Liver (tissue), 9 donors: ENCODE measurements around the gene IQSEC1. TPM values are rescaled to one million over a fixed set of nuclear protein-coding genes. Genes with fewer than 3 reads are reported as not detected.
A peak's percentile ranks its signal among the peaks of the same experiment; 100 is the strongest.

Source experiments
- DNase-seq: peaks from one replicate; pipeline ENCODE4 v3.0.0-alpha.2; 2017; ENCODE audit warnings: low spot score
- H3K27ac ChIP-seq, 2 donors: one replicate each; pipeline ENCODE4 v1.7.0; 2013; ENCODE audit warnings: inconsistent platforms in 2 of 2, low read length in 2 of 2, control low read depth in 1 of 2, low read depth in 1 of 2, mild to moderate bottlenecking in 1 of 2
- H3K27me3 ChIP-seq, 4 donors: one replicate each; pipeline versions ENCODE4 v1.6.1 to v1.7.0; 2013; ENCODE audit warnings: low read length in 3 of 4, inconsistent platforms in 1 of 4, mild to moderate bottlenecking in 1 of 4, moderate library complexity in 1 of 4; ENCODE audit not compliant: control insufficient read depth in 4 of 4, insufficient read depth in 4 of 4
- H3K36me3 ChIP-seq, 4 donors: one replicate each; pipeline versions ENCODE4 v1.6.1 to v1.7.0; 2013; ENCODE audit warnings: low read length in 3 of 4, mild to moderate bottlenecking in 3 of 4, low read depth in 1 of 4, moderate library complexity in 1 of 4; ENCODE audit not compliant: control insufficient read depth in 4 of 4, insufficient read depth in 3 of 4
- H3K4me1 ChIP-seq, 4 donors: one replicate each; pipeline versions ENCODE4 v1.6.1 to v1.7.0; 2013; ENCODE audit warnings: low read length in 3 of 4, mild to moderate bottlenecking in 3 of 4, moderate library complexity in 1 of 4; ENCODE audit not compliant: control insufficient read depth in 4 of 4, insufficient read depth in 4 of 4
- H3K4me3 ChIP-seq, 3 donors: one replicate each; pipeline versions ENCODE4 v1.6.1 to v1.7.0; 2013; ENCODE audit warnings: low read length in 3 of 3, control low read depth in 1 of 3, low read depth in 1 of 3, mild to moderate bottlenecking in 1 of 3
- H3K9ac ChIP-seq, 2 donors: one replicate each; pipeline ENCODE4 v1.7.0; 2013; ENCODE audit warnings: low read length in 2 of 2, mild to moderate bottlenecking in 2 of 2, moderate library complexity in 2 of 2, control low read depth in 1 of 2, low read depth in 1 of 2
- H3K9me3 ChIP-seq, 4 donors: one replicate each; pipeline versions ENCODE4 v1.6.1 to v1.7.0; 2013; ENCODE audit warnings: low read length in 3 of 4; ENCODE audit not compliant: control insufficient read depth in 4 of 4
- ATF3 ChIP-seq: IDR thresholded peaks from 2 replicates; pipeline ENCODE4 v1.6.1; 2016; ENCODE audit warnings: antibody characterized with exemption
- CTCF ChIP-seq: fragments of 150-350 bp; IDR thresholded peaks from 2 replicates; pipeline ENCODE4 v1.5.1; 2017; ENCODE audit warnings: improper control_type of control experiment, low read depth, low read length; ENCODE audit not compliant: missing input control
- EGR1 ChIP-seq, 2 donors: IDR thresholded peaks; 2 replicates each; pipeline ENCODE4 v1.6.1; 2016 to 2018; ENCODE audit warnings: antibody characterized with exemption in 2 of 2, low read depth in 2 of 2
- FOXA1 ChIP-seq: IDR thresholded peaks from 2 replicates; pipeline ENCODE4 v1.6.1; 2016; ENCODE audit warnings: antibody characterized with exemption
- FOXA2 ChIP-seq: IDR thresholded peaks from 2 replicates; pipeline ENCODE4 v1.6.1; 2016; ENCODE audit warnings: antibody characterized with exemption
- GABPA ChIP-seq, 2 donors: IDR thresholded peaks in 1 of 2; conservative IDR thresholded peaks in 1 of 2; 2 replicates each; pipeline ENCODE4 v1.6.1; 2016; ENCODE audit warnings: antibody characterized with exemption in 2 of 2, mild to moderate bottlenecking in 1 of 2, moderate library complexity in 1 of 2
- HNF4A ChIP-seq, 2 donors: conservative IDR thresholded peaks; 2 replicates each; pipeline ENCODE4 v1.6.1; 2016; ENCODE audit warnings: antibody characterized with exemption in 2 of 2, mild to moderate bottlenecking in 2 of 2
- HNF4G ChIP-seq: IDR thresholded peaks from 2 replicates; pipeline ENCODE4 v1.6.1; 2016; ENCODE audit warnings: antibody characterized with exemption
- JUND ChIP-seq, 2 donors: IDR thresholded peaks; 2 replicates each; pipeline ENCODE4 v1.6.1; 2016; ENCODE audit warnings: antibody characterized with exemption in 2 of 2
- MAX ChIP-seq: IDR thresholded peaks from 2 replicates; pipeline ENCODE4 v1.6.1; 2016; ENCODE audit warnings: antibody characterized with exemption
- NR2F2 ChIP-seq: IDR thresholded peaks from 2 replicates; pipeline ENCODE4 v1.6.1; 2016; ENCODE audit warnings: antibody characterized with exemption
- RAD21 ChIP-seq, 2 donors: IDR thresholded peaks; 2 replicates each; pipeline ENCODE4 v1.6.1; 2016; ENCODE audit warnings: antibody characterized with exemption in 2 of 2, mild to moderate bottlenecking in 2 of 2
- REST ChIP-seq: IDR thresholded peaks from 2 replicates; pipeline ENCODE4 v1.6.1; 2016; ENCODE audit warnings: antibody characterized with exemption, mild to moderate bottlenecking
- RXRA ChIP-seq, 2 donors: IDR thresholded peaks; 2 replicates each; pipeline ENCODE4 v1.6.1; 2017 to 2018; ENCODE audit warnings: antibody characterized with exemption in 2 of 2, mild to moderate bottlenecking in 1 of 2
- SP1 ChIP-seq: IDR thresholded peaks from 2 replicates; pipeline ENCODE4 v1.6.1; 2018; ENCODE audit warnings: antibody characterized with exemption, mild to moderate bottlenecking
- TAF1 ChIP-seq: conservative IDR thresholded peaks from 2 replicates; pipeline ENCODE4 v1.6.1; 2016; ENCODE audit warnings: antibody characterized with exemption, mild to moderate bottlenecking
- YY1 ChIP-seq: IDR thresholded peaks from 2 replicates; pipeline ENCODE4 v1.6.1; 2016; ENCODE audit warnings: antibody characterized with exemption, mild to moderate bottlenecking
- ZBTB33 ChIP-seq: IDR thresholded peaks from 2 replicates; pipeline ENCODE4 v1.6.1; 2016; ENCODE audit warnings: antibody characterized with exemption
- WGBS: extraction: QIAGEN DNeasy Blood & Tissue Kit; methylation state at CpG from one replicate; pipeline ENCODE4 v1.1.7; 2013; 5-methylcytosine and 5-hydroxymethylcytosine counted together
- polyA plus RNA-seq, 2 donors: library from polyadenylated mRNA; stranded (reverse) in 1 of 2; unstranded in 1 of 2; fragments of 200-250 nt in 1 of 2; fragments of >200 nt in 1 of 2; fragmentation: Nextera tagmentation in 1 of 2; extraction: Ambion mirVana in 1 of 2; gene quantifications; one replicate each; pipeline versions ENCODE4 v1.2.1 to v1.2.3, GENCODE V29; 2013 to 2015
- total RNA-seq, 2 donors: library from RNA; depleted of rRNA; stranded (reverse); fragments of >200 nt; gene quantifications; one replicate each; pipeline ENCODE4 v1.2.3, GENCODE V29; 2014
- donor health status: healthy.
- donor health status: healthy.
- donor health status: healthy.
- donor health status: healthy.
- donor health status: healthy.

Gene IQSEC1
- total and polyA plus RNA-seq, 4 donors = 12.7 to 56.0 (median 36.2) TPM

- Histone ChIP-seq H3K27me3 (no peaks in the 10 kb centered on the region), H3K27ac (no peak overlapping the region), H3K4me3 (no peak overlapping the region), H3K9me3 (no peaks in the 10 kb centered on the region), H3K4me1 (peaks cover 0 to 10% (median 7%) of the 10 kb centered on the region in 4 donors), H3K36me3 (no peaks in the 10 kb centered on the region), H3K9ac (no peak overlapping the region)
- WGBS = 42% methylated on average over 7 of the region's 7 CpGs
- DNase-seq = peak; percentile 81
- TF ChIP-seq HNF4A (conservative IDR thresholded peaks at IDR 0.05) (peak; percentile 23 to 53), MAX (no peak), FOXA1 (no peak), JUND (IDR thresholded peaks at IDR 0.05) (no peak), RAD21 (IDR thresholded peaks at IDR 0.05) (peak; percentile 93), HNF4G (no peak), NR2F2 (no peak), CTCF (peak; percentile 90), EGR1 (IDR thresholded peaks at IDR 0.05; ENCODE audit: low read depth in 2 of 2) (no peak), RXRA (IDR thresholded peaks at IDR 0.05) (peak; percentile 18 to 43), TAF1 (no peak), SP1 (no peak), ATF3 (no peak), FOXA2 (no peak), REST (no peak), YY1 (no peak), GABPA (IDR thresholded peaks at IDR 0.05 in 1 of 2, conservative IDR thresholded peaks at IDR 0.05 in 1 of 2) (no peak), ZBTB33 (no peak)
Measured at GRCh38 chr3:12984023-12984823, 89.0 kb downstream of the IQSEC1 start.
